OCI-LY3 (cell line): ENCODE results near the gene NWD2.

Experiments
- H2AFZ ChIP-seq: fragments of 200-600, 300-600 bp; shearing (Covaris generic); 2 replicates; pipeline ENCODE4 v1.6.0; 2014; ENCODE audit warnings: antibody characterized with exemption, low read depth, low read length
- H3K27ac ChIP-seq: fragments of 200-600, 300-600 bp; sonication (generic); 2 replicates; pipeline ENCODE4 v1.5.1; 2014; ENCODE audit warnings: mild to moderate bottlenecking, low read length, moderate library complexity, mixed read lengths
- H3K27me3 ChIP-seq: fragments of 200-600, 300-600 bp; sonication (generic); 2 replicates; pipeline ENCODE4 v1.6.1; 2014; ENCODE audit warnings: low read depth, low read length, mixed read lengths
- H3K36me3 ChIP-seq: fragments of 200-600, 300-600 bp; sonication (generic); replicated peaks from 2 replicates; pipeline ENCODE3; 2014; ENCODE audit warnings: low read depth, low read length, mixed read lengths
- H3K4me1 ChIP-seq: fragments of 300-600, 200-600 bp; sonication (generic); 2 replicates; pipeline ENCODE4 v1.6.1; 2014; ENCODE audit warnings: low read length, mixed read lengths
- H3K4me2 ChIP-seq: fragments of 200-600, 300-600 bp; sonication (generic); 2 replicates; pipeline ENCODE4 v1.6.1; 2014; ENCODE audit warnings: low read length, mixed read lengths
- H3K4me3 ChIP-seq: fragments of 300-600, 200-600 bp; sonication (generic); 2 replicates; pipeline ENCODE4 v1.5.1; 2014; ENCODE audit warnings: antibody characterized with exemption, mild to moderate bottlenecking, low read length, moderate library complexity
- H3K79me2 ChIP-seq: fragments of 300-600, 200-600 bp; shearing (Covaris generic); 2 replicates; pipeline ENCODE4 v1.6.1; 2014; ENCODE audit warnings: mild to moderate bottlenecking, low read length, mixed read lengths
- H3K9ac ChIP-seq: fragments of 300-600, 200-600 bp; shearing (Covaris generic); 2 replicates; pipeline ENCODE4 v1.6.0; 2014; ENCODE audit warnings: mild to moderate bottlenecking, low read length, moderate library complexity
- H3K9me3 ChIP-seq: fragments of 200-600, 300-600 bp; shearing (Covaris generic); 2 replicates; pipeline ENCODE4 v1.6.1; 2014; ENCODE audit warnings: low read length, mixed read lengths; ENCODE audit not compliant: insufficient read depth
- H4K20me1 ChIP-seq: fragments of 200-600, 300-600 bp; sonication (generic); 2 replicates; pipeline ENCODE4 v1.6.1; 2016; ENCODE audit warnings: low read length, mixed read lengths; ENCODE audit not compliant: insufficient read depth
- EZH2phosphoT487 ChIP-seq: fragments of 200-600 bp; shearing (Covaris generic); IDR thresholded peaks from 2 replicates; pipeline ENCODE4 v1.6.1; 2018; ENCODE audit warnings: antibody characterized with exemption, mixed run types, low read depth
- TF ChIP-seq, protein P1 (sequence below): fragments of 200-600, 300-600 bp; sonication (generic); IDR thresholded peaks from 2 replicates; pipeline ENCODE4 v1.5.1; 2014; ENCODE audit warnings: antibody characterized with exemption, low read length, low read depth

NWD2 gene

GRCh38 chr4:37425857-37426256, 181.3 kb downstream of the NWD2 start:
- H3K27me3 ChIP-seq: no peaks in the 10 kb centered on the region
- no peak overlapping the region for H3K4me3 ChIP-seq
- H3K4me2 ChIP-seq: no peak overlapping the region

GRCh38 chr4:37427193-37427592, 182.7 kb downstream of the NWD2 start:
- H3K27ac ChIP-seq: no peak overlapping the region
- H3K9me3 ChIP-seq: no peaks in the 10 kb centered on the region
- no peaks in the 10 kb centered on the region for H4K20me1 ChIP-seq
- no peak overlapping the region for H3K9ac ChIP-seq
- no peak overlapping the region for H2AFZ ChIP-seq
- no peaks in the 10 kb centered on the region for H3K36me3 ChIP-seq
- no peak overlapping the region for H3K4me3 ChIP-seq
- TF ChIP-seq EZH2phosphoT487: no peak
- TF ChIP-seq, protein P1, sequence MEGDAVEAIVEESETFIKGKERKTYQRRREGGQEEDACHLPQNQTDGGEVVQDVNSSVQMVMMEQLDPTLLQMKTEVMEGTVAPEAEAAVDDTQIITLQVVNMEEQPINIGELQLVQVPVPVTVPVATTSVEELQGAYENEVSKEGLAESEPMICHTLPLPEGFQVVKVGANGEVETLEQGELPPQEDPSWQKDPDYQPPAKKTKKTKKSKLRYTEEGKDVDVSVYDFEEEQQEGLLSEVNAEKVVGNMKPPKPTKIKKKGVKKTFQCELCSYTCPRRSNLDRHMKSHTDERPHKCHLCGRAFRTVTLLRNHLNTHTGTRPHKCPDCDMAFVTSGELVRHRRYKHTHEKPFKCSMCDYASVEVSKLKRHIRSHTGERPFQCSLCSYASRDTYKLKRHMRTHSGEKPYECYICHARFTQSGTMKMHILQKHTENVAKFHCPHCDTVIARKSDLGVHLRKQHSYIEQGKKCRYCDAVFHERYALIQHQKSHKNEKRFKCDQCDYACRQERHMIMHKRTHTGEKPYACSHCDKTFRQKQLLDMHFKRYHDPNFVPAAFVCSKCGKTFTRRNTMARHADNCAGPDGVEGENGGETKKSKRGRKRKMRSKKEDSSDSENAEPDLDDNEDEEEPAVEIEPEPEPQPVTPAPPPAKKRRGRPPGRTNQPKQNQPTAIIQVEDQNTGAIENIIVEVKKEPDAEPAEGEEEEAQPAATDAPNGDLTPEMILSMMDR: no peak
- no peaks in the 10 kb centered on the region for H3K79me2 ChIP-seq
- H3K27me3 ChIP-seq: no peaks in the 10 kb centered on the region
- H3K4me2 ChIP-seq: no peak overlapping the region
- H3K4me1 ChIP-seq: no peaks in the 10 kb centered on the region

More at GRCh38 chr4:37425857-37426256, 181.3 kb downstream of the NWD2 start:
- no peaks in the 10 kb centered on the region for H3K4me1 ChIP-seq
- TF ChIP-seq, protein P1: no peak
- TF ChIP-seq EZH2phosphoT487: no peak
- H3K9me3 ChIP-seq: no peaks in the 10 kb centered on the region
- no peaks in the 10 kb centered on the region for H3K36me3 ChIP-seq
- H2AFZ ChIP-seq: no peak overlapping the region
- H4K20me1 ChIP-seq: no peaks in the 10 kb centered on the region
- no peak overlapping the region for H3K9ac ChIP-seq
- no peaks in the 10 kb centered on the region for H3K79me2 ChIP-seq
- H3K27ac ChIP-seq: no peak overlapping the region

GRCh38 chr4:37429906-37430305, 185.4 kb downstream of the NWD2 start:
- Histone ChIP-seq H3K4me2 (no peak overlapping the region), H3K9ac (no peak overlapping the region), H3K36me3 (no peaks in the 10 kb centered on the region), H3K4me3 (no peak overlapping the region), H3K27ac (no peak overlapping the region), H3K27me3 (no peaks in the 10 kb centered on the region; the same call in 1 of the 2 replicates), H3K4me1 (no peaks in the 10 kb centered on the region), H3K79me2 (no peaks in the 10 kb centered on the region), H3K9me3 (no peaks in the 10 kb centered on the region), H2AFZ (no peak overlapping the region), H4K20me1 (no peaks in the 10 kb centered on the region)
- TF ChIP-seq, protein P1: no peak
- TF ChIP-seq EZH2phosphoT487: no peak

DNA sequence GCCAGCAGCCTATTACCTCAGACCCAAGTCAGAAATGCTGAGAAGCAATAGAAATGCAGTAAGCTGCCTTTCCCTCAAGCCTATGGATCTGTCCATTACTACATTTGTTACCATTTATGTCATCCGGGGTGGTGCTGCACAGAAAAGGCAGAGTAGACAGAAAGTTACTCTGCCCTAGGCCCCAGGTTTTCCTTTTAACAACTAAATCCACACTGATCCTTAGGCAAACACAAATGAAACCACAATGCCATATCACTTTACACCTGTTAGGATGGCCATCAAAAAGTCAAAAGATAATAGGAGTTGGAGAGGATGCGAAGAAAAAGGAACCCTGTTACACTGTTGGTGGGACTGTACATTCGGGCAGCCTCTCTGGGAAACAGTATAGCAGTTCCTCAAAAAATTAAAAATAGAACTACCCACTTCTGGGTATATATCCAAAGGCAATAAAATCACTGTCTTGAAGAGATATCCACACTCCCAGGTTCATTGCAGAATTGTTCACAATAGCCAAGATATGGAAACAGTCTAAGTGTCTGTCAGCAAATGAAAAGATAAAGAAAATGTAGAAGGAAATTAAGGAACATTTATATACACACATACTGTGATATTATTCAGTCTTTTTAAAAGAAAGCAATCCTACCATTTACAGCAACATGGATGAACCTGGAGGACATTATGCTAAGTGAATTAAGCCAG, 186.3 kb downstream of the NWD2 start:
- Histone ChIP-seq H3K4me1 (no peaks in the 10 kb centered on the region), H4K20me1 (no peaks in the 10 kb centered on the region), H3K27ac (no peak overlapping the region), H3K9me3 (no peaks in the 10 kb centered on the region), H3K4me2 (no peak overlapping the region), H3K36me3 (no peaks in the 10 kb centered on the region), H3K9ac (no peak overlapping the region), H3K4me3 (no peak overlapping the region), H3K79me2 (no peaks in the 10 kb centered on the region), H3K27me3 (no peaks in the 10 kb centered on the region; the same call in 1 of the 2 replicates), H2AFZ (no peak overlapping the region)
- TF ChIP-seq, protein P1: no peak
- TF ChIP-seq EZH2phosphoT487: no peak
